GM23248 (cell line): Measurements from ENCODE around the gene CD6. TPM values are rescaled to one million over a fixed set of nuclear protein-coding genes. Genes with fewer than 3 reads are reported as not detected.

Source experiments
- DNase-seq: peaks from one replicate; pipeline ENCODE4 v3.0.0-alpha.2; 2015
- H2AFZ ChIP-seq: fragments of 200-600 bp; sonication (generic); 2 replicates; pipeline ENCODE4 v1.6.1; 2016; ENCODE audit warnings: antibody characterized with exemption
- H3F3A ChIP-seq: fragments of 200-600 bp; sonication (generic); 2 replicates; pipeline ENCODE4 v1.6.1; 2016; ENCODE audit warnings: mild to moderate bottlenecking, antibody characterized with exemption, mixed run types; ENCODE audit not compliant: insufficient read depth
- H3K27ac ChIP-seq: fragments of 200-600 bp; sonication (generic); 2 replicates; pipeline ENCODE4 v1.5.1; 2016; ENCODE audit warnings: mild to moderate bottlenecking
- H3K27me3 ChIP-seq: fragments of 200-600 bp; sonication (generic); replicated peaks from 2 replicates; pipeline ENCODE4 v1.6.1; 2016; ENCODE audit warnings: mild to moderate bottlenecking; ENCODE audit not compliant: insufficient read depth
- H3K36me3 ChIP-seq: fragments of 200-600 bp; sonication (generic); 2 replicates; pipeline ENCODE4 v1.6.1; 2016; ENCODE audit warnings: low read depth, mild to moderate bottlenecking
- H3K4me1 ChIP-seq: fragments of 200-600 bp; sonication (generic); 2 replicates; pipeline ENCODE4 v1.6.1; 2016; ENCODE audit warnings: mild to moderate bottlenecking; ENCODE audit not compliant: insufficient read depth
- H3K4me2 ChIP-seq: fragments of 200-600 bp; sonication (generic); one replicate; pipeline ENCODE4 v1.6.1; 2016; ENCODE audit warnings: mild to moderate bottlenecking; ENCODE audit not compliant: unreplicated experiment
- H3K4me3 ChIP-seq: fragments of 200-600 bp; sonication (generic); 2 replicates; pipeline ENCODE4 v1.5.1; 2016; ENCODE audit warnings: mild to moderate bottlenecking
- H3K79me2 ChIP-seq: fragments of 200-600 bp; sonication (generic); 2 replicates; pipeline ENCODE4 v1.6.1; 2016; ENCODE audit warnings: mild to moderate bottlenecking; ENCODE audit not compliant: insufficient read depth
- H3K9ac ChIP-seq: fragments of 200-600 bp; sonication (generic); 2 replicates; pipeline ENCODE4 v1.6.1; 2016; ENCODE audit warnings: mild to moderate bottlenecking
- H3K9me2 ChIP-seq: fragments of 200-600 bp; sonication (generic); 2 replicates; pipeline ENCODE4 v1.6.1; 2016; ENCODE audit warnings: mixed run types, mild to moderate bottlenecking, moderate library complexity; ENCODE audit not compliant: insufficient read depth
- H3K9me3 ChIP-seq: fragments of 200-600 bp; sonication (generic); one replicate; pipeline ENCODE4 v1.6.1; 2017; ENCODE audit warnings: low read depth
- H4K20me1 ChIP-seq: fragments of 200-600 bp; sonication (generic); 2 replicates; pipeline ENCODE4 v1.6.0; 2016; ENCODE audit not compliant: insufficient read depth
- EZH2 ChIP-seq: fragments of 200-600 bp; sonication (generic); IDR thresholded peaks from 2 replicates; pipeline ENCODE4 v1.6.1; 2018; ENCODE audit warnings: antibody characterized with exemption, mild to moderate bottlenecking; ENCODE audit not compliant: insufficient read depth, poor library complexity, severe bottlenecking
- EZH2phosphoT487 ChIP-seq: fragments of 200-600 bp; sonication (generic); IDR thresholded peaks from 2 replicates; pipeline ENCODE4 v1.6.1; 2018; ENCODE audit warnings: antibody characterized with exemption, moderate library complexity, mild to moderate bottlenecking, low read depth; ENCODE audit not compliant: insufficient read depth
- WGBS, 2 experiments: methylation state at CpG; one replicate each; pipeline ENCODE4 v1.1.6; 2015 to 2017; ENCODE audit warnings: low lambda C conversion rate in 2 of 2, low coverage in 1 of 2; ENCODE audit errors: missing lambda C conversion rate in 2 of 2; 5-methylcytosine and 5-hydroxymethylcytosine counted together
- in situ Hi-C: fragments of 300-500 bp; cut with MboI; formaldehyde crosslinking; loops from 2 replicates; pipeline ENCODE4 v1.15.0; 2020
- polyA plus RNA-seq: library from polyadenylated mRNA; unstranded; fragments of >200 nt; fragmentation: Nextera tagmentation; extraction: Ambion mirVana; gene quantifications from 2 replicates; pipeline ENCODE4 v1.2.1, GENCODE V29; 2016
- total RNA-seq: library from RNA; depleted of rRNA; stranded (reverse); fragments of >200 nt; shearing (Covaris generic); gene quantifications from 2 replicates; pipeline ENCODE4 v1.2.3, GENCODE V29; 2014

Gene CD6
- total and polyA plus RNA-seq, 2 experiments from 2014 or later: not detected

DNA sequence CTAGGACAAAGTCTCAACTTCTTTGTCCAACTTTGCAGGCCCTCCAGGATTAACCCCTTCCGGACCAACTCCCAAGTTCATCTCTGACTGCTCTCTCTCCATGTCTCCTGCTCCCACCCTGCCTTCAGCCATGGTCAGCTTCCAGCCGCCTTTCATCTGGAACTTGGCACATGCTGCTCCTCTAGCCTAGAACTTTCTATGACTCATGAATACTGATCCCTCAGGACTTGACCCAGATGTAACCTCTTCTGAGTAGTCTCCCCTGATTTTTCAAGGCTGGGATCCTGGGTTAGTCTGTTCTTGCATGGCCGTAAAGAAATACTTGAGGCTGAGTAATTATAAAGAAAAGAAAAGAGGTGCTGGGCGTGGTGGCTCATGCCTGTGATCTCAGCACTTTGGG is 14.3 kb upstream of the CD6 start:
- H3K4me3 ChIP-seq: no peak overlapping the region
- H3K9ac ChIP-seq: no peak overlapping the region
- in situ Hi-C loops: no loop called here
- no peaks in the 10 kb centered on the region for H3K36me3 ChIP-seq
- no peaks in the 10 kb centered on the region for H3K4me1 ChIP-seq
- no peak for TF ChIP-seq EZH2
- TF ChIP-seq EZH2phosphoT487: no peak
- H3F3A ChIP-seq: no peaks in the 10 kb centered on the region
- no peak overlapping the region for H3K27ac ChIP-seq
- peak; percentile 25 for DNase-seq
- WGBS, 2 experiments: 74 to 79% methylated on average over 4 of the region's 4 CpGs
- H3K9me2 ChIP-seq: no peaks in the 10 kb centered on the region
- peaks cover 20% of the 10 kb centered on the region for H3K27me3 ChIP-seq
- H2AFZ ChIP-seq: no peak overlapping the region
- no peaks in the 10 kb centered on the region for H4K20me1 ChIP-seq
- no peaks in the 10 kb centered on the region for H3K79me2 ChIP-seq
- no peak overlapping the region for H3K4me2 ChIP-seq
- no peaks in the 10 kb centered on the region for H3K9me3 ChIP-seq

DNA sequence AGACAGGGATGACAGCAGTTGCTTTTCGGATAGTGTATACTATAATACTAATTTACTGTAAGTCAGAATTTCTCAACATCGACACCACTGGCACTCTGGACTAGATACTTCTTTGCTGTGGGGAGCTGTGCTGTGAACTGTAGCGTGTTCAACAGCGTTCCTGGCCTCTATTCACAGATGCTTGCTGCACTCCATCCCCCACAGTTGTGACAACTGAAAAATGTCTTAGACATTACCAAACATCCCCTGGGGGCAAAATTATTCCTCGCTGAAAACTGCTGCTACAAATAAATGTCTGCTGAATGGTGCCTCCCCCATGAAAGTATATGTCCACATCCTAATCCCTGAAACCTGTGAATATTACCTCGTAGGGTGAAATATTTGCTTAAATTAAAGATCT is 12.0 kb upstream of the CD6 start:
- H3K36me3 ChIP-seq: no peaks in the 10 kb centered on the region
- in situ Hi-C loops: no loop called here
- H3K4me2 ChIP-seq: no peak overlapping the region
- H3K4me1 ChIP-seq: no peaks in the 10 kb centered on the region
- H3K4me3 ChIP-seq: no peak overlapping the region
- no peaks in the 10 kb centered on the region for H3F3A ChIP-seq
- no peaks in the 10 kb centered on the region for H3K9me3 ChIP-seq
- no peaks in the 10 kb centered on the region for H3K79me2 ChIP-seq
- no peak for DNase-seq
- TF ChIP-seq EZH2phosphoT487: no peak
- no peak for TF ChIP-seq EZH2
- no peaks in the 10 kb centered on the region for H4K20me1 ChIP-seq
- H3K9me2 ChIP-seq: no peaks in the 10 kb centered on the region
- H3K27ac ChIP-seq: no peak overlapping the region
- H3K27me3 ChIP-seq: peaks cover 30% of the 10 kb centered on the region
- H3K9ac ChIP-seq: no peak overlapping the region
- 60 to 63% methylated on average over 6 of the region's 6 CpGs for WGBS, 2 experiments
- H2AFZ ChIP-seq: no peak overlapping the region

DNA sequence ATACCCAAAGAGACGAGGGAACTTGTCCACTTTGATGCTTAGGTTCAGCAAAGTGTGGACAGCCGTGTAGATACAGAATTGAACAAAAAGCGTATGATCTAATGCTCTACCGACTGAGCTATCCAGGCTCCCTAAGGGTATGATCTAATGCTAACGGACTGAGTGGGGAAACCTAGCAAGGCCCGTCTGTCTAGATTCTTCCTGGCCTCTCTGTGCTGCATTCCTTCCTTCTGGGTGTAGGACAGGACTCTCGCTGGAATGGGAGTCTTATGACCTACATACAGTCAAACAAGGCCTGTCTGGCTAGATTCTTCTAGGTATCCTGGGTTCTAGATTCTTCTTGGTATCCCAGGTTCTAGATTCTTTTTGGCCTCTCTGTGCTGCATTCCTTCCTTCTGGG is 11.1 kb upstream of the CD6 start:
- TF ChIP-seq EZH2 (no peak), EZH2phosphoT487 (no peak)
- WGBS, 2 experiments: 65 to 72% methylated on average over 7 of the region's 7 CpGs

DNA sequence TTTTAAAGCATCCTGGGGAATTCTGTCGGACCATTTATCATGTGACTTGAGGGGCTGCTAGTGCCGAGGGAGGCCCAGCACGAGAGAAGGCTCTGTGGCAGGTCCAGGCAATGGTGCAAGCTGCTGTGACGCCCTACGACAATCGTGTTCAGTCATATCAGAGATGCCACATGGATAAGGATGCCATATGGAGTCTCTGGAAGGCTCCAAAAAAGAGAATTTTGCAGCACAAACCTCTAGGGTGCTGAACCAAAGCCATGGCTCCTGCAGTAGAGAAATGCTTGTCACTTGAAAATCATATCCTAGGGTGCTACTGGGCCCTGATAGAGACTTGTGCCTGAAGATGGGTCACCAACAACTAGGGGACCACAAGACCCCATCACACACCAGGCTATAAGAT is 6.7 kb upstream of the CD6 start:
- Histone ChIP-seq H3K9me3 (no peaks in the 10 kb centered on the region), H3K4me2 (no peak overlapping the region), H2AFZ (no peak overlapping the region), H3K4me3 (no peak overlapping the region), H4K20me1 (no peaks in the 10 kb centered on the region), H3K9ac (no peak overlapping the region), H3K4me1 (no peaks in the 10 kb centered on the region), H3K27ac (no peak overlapping the region), H3F3A (no peaks in the 10 kb centered on the region), H3K9me2 (no peaks in the 10 kb centered on the region), H3K27me3 (peaks cover 67% of the 10 kb centered on the region), H3K36me3 (no peaks in the 10 kb centered on the region), H3K79me2 (no peaks in the 10 kb centered on the region)
- no peak for DNase-seq
- 47 to 50% methylated on average over 6 of the region's 6 CpGs for WGBS, 2 experiments
- TF ChIP-seq EZH2: no peak
- no peak for TF ChIP-seq EZH2phosphoT487
- in situ Hi-C loops: loop anchor here (10.0 kb wide), 1 partner anchor 220 kb away; no protein-coding TSS in a partner anchor

More for the DNA sequence above, 11.1 kb upstream of the CD6 start:
- H3K9ac ChIP-seq: no peak overlapping the region
- H3K4me3 ChIP-seq: no peak overlapping the region
- H3K9me3 ChIP-seq: no peaks in the 10 kb centered on the region
- no peak for DNase-seq
- in situ Hi-C loops: loop anchor here (10.0 kb wide), 1 partner anchor 224 kb away; no protein-coding TSS in a partner anchor
- no peaks in the 10 kb centered on the region for H3K9me2 ChIP-seq
- H3K27me3 ChIP-seq: peaks cover 30% of the 10 kb centered on the region
- H3F3A ChIP-seq: no peaks in the 10 kb centered on the region
- no peak overlapping the region for H2AFZ ChIP-seq
- no peak overlapping the region for H3K27ac ChIP-seq
- H3K4me2 ChIP-seq: no peak overlapping the region
- H3K4me1 ChIP-seq: no peaks in the 10 kb centered on the region
- H4K20me1 ChIP-seq: no peaks in the 10 kb centered on the region
- H3K36me3 ChIP-seq: no peaks in the 10 kb centered on the region
- H3K79me2 ChIP-seq: no peaks in the 10 kb centered on the region

DNA sequence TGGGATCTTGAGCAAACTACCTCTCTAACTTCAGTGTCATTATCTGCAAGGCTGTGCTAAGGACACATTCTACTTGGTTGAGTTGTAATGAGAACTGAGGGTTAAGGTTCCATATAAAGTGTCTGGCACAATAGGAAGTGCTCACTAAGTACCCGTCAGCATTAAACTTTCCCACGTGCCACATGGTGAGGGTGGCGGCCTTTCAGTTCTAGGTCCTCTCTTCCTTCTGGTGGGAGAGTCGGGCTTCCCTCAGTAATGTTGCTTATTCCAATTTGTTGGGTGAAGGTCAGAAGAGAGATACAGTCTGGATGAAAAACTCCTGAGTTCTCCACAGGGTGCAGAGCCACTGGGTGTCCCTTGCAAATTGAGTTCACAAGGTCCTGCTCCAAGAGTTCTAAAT is 4.6 kb upstream of the CD6 start:
- 31 to 34% methylated on average over 4 of the region's 4 CpGs for WGBS, 2 experiments
- Histone ChIP-seq H3K9me3 (no peaks in the 10 kb centered on the region), H2AFZ (no peak overlapping the region), H3K79me2 (no peaks in the 10 kb centered on the region), H4K20me1 (no peaks in the 10 kb centered on the region), H3K27me3 (peaks cover 55% of the 10 kb centered on the region), H3K4me1 (no peaks in the 10 kb centered on the region), H3K4me3 (no peak overlapping the region), H3K9ac (no peak overlapping the region), H3F3A (no peaks in the 10 kb centered on the region), H3K4me2 (no peak overlapping the region), H3K36me3 (no peaks in the 10 kb centered on the region), H3K9me2 (no peaks in the 10 kb centered on the region), H3K27ac (no peak overlapping the region)
- in situ Hi-C loops: loop anchor here (10.0 kb wide), 1 partner anchor 218 kb away; no protein-coding TSS in a partner anchor
- no peak for DNase-seq
- TF ChIP-seq EZH2 (no peak), EZH2phosphoT487 (no peak)
